GM21381 (cell line): ENCODE measurements around the gene MAP3K12.

Experiments
- ATAC-seq: cut with Tn5 transposase; IDR thresholded peaks from one replicate; pipeline ENCODE4 v1.9.1; 2021; ENCODE audit warnings: mild to moderate bottlenecking, moderate library complexity; ENCODE audit not compliant: unreplicated experiment

The MAP3K12 gene

GRCh38 chr12:53510181-53510812, 11.0 kb upstream of the MAP3K12 start:
- ATAC-seq, result no peak

GRCh38 chr12:53508534-53509170, 9.4 kb upstream of the MAP3K12 start:
- ATAC-seq, result peak; percentile 80

GRCh38 chr12:53507603-53507885, 8.3 kb upstream of the MAP3K12 start:
- no peak for ATAC-seq

GRCh38 chr12:53506881-53507602, 7.8 kb upstream of the MAP3K12 start, which contains the start of gene NPFF:
TSS of gene NPFF (minus strand) at chr12:53507484. CDS start at chr12:53507474, 10 bp downstream.
- ATAC-seq, result no peak

GRCh38 chr12:53506450-53506785, 7.2 kb upstream of the MAP3K12 start:
- ATAC-seq, result no peak

- ATAC-seq, result no peak
These were observed 6.5 kb upstream of the MAP3K12 start for GRCh38 chr12:53505555-53506449.

- no peak for ATAC-seq
These were observed 5.8 kb upstream of the MAP3K12 start for GRCh38 chr12:53505086-53505485.

- no peak for ATAC-seq
These were observed 5.0 kb upstream of the MAP3K12 start for GRCh38 chr12:53504004-53504920.

- ATAC-seq, result no peak
These were observed 3.9 kb upstream of the MAP3K12 start for GRCh38 chr12:53502983-53503728.

- no peak for ATAC-seq
These were observed 3.1 kb upstream of the MAP3K12 start for GRCh38 chr12:53502331-53502730.

GRCh38 chr12:53501615-53502181, 2.4 kb upstream of the MAP3K12 start:
- ATAC-seq, result no peak

- peak; percentile 71 for ATAC-seq
These were observed 1.7 kb upstream of the MAP3K12 start, which contains the start of gene TARBP2 for GRCh38 chr12:53500776-53501614. TSS of gene TARBP2 (plus strand) at chr12:53501283. CDS start at chr12:53501409, 126 bp downstream.

- no peak for ATAC-seq
These were observed 1.0 kb upstream of the MAP3K12 start for GRCh38 chr12:53500142-53500775.

GRCh38 chr12:53498235-53498630, 1.0 kb downstream of the MAP3K12 start:
- no peak for ATAC-seq

GRCh38 chr12:53497461-53497860, 1.8 kb downstream of the MAP3K12 start:
- ATAC-seq, result no peak

GRCh38 chr12:53496752-53497032, 2.6 kb downstream of the MAP3K12 start:
- no peak for ATAC-seq

GRCh38 chr12:53495903-53496751, 3.1 kb downstream of the MAP3K12 start:
- ATAC-seq, result no peak
